CD4-positive, alpha-beta T cell treated with Interleukin-15 for 1 hour (primary cell): ENCODE results near the gene CNTN5.

ENCODE experiments used
- DNase-seq: peaks from one replicate; pipeline ENCODE4 v3.0.0-alpha.2; 2020

Gene CNTN5

DNA sequence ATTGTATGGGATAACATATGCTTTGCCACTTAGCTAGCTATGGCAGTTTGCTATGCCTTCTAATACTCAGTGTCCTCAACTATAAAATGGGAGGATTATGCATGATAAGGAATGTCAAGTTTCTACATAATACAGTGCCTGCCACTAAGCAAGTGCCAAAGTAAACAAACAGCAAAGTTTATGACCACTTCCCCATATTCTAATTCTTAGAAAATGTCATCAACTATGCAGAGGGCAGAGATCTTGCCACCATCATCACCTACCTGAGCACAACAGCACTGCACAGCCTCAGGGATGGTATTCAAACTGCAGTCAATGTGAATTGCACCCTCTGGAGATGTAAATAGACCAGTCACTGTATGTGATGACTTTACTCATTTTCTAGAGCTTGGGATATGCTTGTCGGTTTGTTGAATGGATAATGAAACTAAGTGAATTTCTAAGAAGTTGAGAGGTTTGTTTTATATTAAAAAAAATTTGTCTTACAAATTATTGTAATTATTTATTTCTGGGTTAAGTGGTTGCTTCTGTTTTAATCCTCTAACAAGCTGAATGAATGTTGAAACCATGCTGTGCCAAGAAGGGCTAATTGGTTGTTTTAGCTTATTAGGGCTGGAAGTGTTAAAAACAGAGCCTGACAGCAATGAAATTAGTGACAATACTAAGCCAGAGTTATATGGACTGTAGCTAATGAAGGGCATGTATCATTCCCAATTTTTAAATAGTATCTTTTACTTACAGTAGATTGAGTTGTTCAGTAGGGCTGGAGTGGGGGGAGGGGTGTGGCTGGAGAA, 398.4 kb downstream of the CNTN5 start:
- DNase-seq: no peak

DNA sequence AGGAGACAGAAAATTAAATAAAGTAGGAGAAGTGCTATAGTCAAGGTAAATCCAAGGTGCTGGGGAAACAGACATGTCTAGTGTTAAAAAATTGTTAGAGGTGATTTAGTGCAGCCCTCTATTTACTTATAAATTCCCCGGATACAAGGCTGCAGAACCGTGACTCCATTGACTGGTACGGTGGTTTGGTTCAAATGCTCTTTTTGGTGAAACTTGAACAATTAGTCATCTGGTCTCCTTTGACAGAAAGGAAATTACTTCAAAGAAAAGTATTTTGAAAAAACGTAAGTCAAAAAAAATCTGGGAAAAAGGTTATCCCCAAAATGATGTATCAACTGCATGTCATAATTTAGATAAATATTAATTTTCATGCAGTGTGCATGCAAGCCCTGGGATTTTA, 399.2 kb downstream of the CNTN5 start:
- no peak for DNase-seq

DNA sequence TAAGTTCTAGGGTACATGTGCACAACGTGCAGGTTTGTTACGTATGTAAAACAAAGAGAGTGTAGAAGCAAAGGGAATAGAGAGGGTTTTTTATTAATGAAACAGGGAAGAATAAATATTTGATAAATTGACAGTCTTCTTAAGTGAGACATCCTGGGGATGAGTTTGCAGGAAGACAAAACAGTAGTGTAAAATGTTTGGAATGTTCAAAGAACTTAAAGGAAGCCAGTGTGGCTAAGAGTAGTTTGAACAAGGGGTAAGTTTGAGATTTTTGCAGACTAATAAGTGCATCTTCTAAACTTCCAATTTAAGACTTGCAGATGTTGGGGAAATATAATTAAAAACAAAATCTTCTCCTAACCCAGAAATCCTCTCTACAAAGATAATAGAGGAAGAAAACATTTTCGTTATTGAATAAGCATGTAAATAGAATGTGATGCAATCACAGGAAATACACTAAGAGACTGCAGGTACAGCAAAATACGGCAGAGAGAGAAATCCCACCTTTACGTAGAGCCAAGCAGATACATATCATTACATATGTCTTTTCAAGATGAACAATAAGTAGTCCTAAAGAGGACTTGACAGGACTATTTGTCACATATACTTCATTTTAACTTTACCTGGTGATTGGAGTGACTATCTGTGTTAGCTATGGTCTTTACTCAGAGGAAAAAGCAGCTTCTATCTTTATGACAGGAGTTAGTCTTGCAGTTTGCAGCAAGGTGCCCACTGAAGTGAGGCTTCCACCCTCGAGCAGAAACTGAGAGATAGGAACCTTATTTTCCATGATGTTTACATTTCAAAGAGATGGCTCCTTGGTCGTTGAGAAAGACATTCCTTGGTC, 402.1 kb downstream of the CNTN5 start:
- DNase-seq: no peak

DNA sequence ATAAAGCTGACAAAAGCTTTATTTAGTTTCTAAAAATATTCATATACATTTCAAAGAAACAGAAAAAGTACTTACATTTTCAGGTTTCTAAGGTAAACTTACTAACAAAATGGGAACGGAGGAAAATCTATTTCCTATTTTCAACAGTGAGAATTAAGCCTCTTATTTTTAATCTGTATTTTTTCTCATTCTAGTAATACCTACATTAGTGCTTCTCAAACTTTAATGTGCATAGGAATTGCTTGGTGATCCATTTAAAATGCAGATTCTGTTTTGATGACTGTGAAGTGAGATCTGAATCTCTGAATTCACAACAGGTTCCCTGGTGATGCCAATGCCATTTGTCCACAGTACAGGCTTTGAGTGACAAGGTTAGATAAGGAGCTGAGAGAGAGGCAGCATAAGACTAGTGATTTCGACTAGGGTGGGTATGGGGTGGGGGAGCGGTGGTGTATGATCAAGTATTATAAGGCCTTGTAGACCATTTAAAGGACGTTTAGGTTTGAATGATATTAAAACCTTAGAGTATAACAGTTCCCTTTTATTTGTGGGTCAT, 402.8 kb downstream of the CNTN5 start:
- no peak for DNase-seq

DNA sequence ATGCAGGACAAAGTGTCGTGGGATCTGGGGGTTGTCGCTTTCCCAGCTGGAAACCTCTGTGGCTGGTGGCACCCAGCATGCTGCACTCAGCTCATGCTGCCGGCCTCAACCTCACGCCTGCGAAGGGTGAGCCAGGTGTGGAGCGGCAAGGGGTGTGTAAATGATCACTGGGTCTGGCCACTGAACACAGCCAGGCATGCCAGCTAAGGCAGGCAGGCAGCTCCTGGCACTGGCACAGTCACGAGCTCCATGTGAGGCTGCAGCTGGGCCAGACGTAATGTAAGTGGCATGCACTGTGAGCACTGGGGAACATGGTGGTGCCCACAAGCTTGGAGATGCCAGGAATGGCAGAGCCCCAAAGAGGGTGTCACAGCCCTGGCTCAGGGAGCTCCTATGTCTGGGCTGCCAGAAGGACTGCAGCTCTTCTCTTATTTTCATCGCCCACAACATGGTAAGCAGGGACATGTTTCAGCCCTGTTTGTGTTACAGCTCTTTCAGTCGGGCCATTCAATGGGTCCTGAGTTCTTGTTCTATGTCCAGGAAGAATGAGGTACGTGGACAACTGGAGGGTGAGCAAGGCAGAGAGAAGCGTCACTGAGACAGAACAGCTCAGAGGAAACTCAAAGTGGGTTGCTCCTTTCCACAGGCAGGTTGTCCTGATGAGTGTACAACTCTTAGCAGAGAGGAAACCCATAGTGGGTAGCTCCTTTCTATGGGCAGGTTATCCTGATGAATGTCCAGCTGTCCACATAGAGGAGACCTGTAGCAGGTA, 403.8 kb downstream of the CNTN5 start:
- DNase-seq: no peak

DNA sequence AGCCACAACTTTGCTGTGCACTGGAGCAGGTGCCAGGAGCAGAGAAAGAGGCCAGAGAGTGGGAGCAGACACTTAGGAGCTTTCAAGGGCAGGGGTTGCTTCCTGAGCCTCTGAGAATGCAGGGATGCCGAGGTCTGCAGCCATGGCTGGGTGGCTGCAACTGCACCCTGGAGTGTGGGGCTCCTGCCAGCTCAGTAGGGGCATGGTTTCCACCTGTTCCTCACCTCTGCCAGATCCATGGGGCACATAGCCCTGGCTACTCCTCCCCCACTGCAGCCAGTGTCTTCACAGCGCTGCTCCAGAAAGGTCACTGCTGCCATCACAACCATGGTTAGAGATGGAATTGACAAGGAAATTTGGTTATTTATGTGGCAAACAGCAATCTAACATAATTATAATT, 404.8 kb downstream of the CNTN5 start:
- no peak for DNase-seq

DNA sequence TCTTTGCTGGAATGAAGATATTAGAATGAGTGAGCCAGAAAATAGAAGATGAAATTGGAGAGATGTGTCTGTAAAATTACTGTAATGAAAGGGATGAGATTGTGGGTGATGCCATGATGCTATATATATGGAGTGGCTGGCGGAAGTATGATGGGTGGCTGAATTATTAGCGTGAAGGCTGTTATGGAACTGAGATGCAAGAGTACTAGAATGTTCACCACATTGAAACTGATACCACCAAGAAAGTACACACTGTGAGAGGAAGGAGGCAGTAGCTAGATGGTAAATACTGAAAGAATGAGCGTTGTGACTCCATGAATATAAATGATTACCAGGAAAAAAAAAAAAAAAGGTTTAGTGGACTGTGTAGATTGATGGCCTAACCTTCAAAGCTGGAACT, 411.9 kb downstream of the CNTN5 start:
- DNase-seq: no peak

DNA sequence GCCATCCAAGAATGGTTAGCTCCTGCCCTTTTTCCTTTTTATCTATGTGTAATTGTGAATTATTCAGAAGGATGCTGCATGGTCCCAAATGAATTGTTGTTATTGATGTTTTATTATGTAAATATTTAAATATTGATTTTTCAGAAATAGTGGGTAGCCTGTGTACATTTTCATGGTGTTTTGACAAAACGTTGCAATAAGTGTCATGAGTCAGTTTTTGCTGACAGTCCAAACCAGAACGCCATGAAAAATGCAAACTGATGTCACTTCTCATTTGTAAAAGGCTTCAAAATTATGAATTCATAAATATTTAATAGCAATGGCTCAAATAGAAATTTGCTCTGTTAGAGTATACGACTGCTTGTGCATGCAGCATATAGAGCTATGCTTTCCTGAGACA, 422.5 kb downstream of the CNTN5 start:
- no peak for DNase-seq

DNA sequence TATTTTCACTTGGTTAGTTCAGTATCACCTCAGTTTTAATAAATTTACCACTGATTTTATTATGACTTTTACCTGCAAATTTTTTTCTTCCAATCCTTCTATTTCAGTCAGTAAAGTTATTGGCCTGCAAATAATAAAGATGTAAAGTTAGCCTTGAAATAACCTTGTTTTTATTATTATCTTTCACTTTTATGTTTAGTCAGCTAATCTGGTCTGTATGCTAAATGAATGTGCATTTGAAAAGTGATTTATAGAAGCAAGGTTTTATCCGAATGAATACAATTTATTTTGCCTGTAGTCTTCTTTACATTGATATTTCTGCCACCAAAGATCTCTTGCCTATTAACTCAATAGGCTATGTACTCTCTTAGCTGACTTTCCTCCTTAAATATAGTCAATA, 425.7 kb downstream of the CNTN5 start:
- DNase-seq: no peak

DNA sequence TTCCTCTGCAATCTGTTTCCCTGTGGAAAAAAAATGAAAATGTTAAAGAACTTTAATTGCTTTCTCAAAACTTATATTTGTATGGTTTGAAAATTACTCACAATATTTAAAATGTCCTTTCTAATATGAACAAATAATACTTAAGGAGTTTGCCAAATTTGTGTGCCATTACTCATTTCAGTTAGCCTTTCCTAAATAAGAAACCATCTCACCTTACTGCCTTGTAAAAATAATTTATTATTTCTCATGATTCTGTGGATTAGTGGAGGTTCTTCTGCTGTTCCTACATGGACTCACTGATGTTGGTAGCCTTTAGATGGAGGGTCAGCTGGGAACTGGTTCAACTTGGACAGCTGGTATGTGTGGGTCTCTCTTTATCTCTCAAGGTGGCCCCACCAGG, 428.6 kb downstream of the CNTN5 start:
- DNase-seq: no peak

DNA sequence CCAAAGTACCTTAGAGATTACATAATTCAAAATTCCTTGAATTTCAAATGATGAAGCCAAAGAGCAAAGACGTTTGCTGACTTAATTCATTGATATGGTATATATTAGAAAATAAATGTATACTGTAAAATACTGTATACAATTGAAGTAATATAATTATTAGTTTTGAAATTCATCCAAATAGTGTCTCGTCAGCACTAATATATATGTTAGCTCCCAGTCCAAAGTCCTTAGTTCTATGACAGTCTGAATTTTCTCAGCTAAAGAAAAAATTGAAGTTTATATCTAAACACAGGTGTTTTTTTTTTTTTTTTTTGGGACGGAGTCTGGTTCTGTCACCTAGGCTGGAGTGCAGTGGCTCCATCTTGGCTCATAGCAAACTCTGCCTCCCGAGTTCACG, 431.3 kb downstream of the CNTN5 start:
- no peak for DNase-seq

DNA sequence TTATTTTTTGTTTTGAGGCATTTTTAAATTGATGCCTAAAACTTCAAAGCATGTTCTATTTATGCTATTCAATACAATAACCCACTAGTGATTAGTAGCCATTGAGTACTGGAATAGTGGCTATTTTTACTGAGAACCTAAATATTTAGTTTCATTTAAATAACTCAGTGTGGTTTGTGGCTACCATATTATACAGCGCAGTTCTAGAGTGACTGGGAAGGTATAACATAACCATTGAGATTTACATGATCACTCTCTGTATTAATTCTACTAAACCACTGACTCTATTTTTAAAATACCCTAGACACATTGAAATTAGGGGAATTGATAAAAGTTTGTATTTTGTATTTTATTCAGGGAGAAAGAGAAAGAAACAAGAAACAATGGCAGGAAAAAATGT, 441.2 kb downstream of the CNTN5 start:
- DNase-seq: no peak

DNA sequence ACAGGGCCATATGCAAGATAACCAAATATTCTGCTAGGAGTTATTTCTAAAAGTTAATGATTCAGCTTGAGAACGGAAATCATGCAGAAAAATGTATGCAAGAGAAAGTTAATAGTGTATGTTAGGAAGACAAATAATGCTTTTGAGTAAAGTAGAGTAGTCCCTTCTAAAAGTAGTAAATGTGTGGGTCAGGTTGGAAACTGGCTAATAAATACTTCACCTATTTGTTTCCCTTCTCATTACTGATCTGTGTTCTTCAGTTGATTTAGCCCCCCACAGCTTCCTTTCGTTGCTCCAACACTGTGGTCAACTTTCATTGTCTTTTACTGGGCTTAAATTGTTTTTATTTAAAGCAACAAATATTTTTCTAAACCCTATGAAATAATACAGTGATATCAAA, 444.2 kb downstream of the CNTN5 start:
- no peak for DNase-seq

DNA sequence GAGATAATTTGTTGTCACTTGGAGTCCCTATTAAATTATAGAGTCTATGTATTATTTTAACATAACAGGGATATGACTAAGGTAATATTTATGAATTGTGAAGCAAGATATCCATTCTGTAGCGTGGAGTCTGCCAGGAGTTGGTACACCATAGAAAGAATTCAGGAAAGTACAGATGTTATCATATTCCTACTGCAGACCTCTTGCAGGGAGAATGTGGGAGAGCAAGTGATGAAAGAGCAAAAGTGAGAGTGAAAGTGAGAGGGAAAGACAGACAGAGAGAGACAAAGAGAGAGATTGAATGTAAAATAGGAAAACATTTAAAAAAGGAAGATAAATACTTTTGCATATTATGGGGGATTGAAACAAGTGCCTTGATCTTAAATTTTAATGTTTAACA, 468.8 kb downstream of the CNTN5 start:
- no peak for DNase-seq

DNA sequence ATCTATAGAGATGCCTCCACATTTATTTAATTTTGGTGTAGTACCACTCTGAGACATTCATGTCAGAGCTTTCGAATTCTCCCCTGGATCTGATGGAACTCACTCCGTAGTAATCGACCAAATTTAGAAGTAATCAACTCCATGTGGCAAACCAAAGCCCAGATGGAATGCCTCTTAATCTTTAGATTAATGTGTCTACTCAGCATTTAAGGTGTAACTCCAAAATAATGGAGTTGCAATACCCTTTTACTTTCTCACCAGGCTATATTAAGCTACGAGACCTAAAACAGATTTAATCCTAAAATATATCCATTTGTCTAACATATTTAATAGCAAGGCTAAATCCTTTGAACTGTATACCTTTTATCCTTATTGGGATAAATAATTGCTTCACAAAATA, 473.3 kb downstream of the CNTN5 start:
- DNase-seq: no peak

DNA sequence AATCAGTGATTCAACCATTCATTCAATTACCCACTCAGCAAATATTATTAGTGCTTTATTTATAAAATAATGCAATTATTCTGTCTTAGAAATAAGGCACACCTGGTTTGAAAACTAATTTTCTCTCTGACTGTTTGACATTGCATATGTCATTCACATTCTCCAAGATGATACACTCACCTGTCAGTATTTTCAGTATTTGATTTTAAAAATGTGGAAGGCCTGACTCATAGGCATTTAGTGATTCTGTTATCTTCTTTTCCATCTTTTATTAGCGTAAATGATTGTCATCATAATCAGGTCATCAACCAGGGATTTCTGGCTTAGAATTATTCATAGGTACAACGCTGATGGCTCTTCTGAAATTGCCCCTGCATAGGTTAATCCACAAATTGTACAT, 480.9 kb downstream of the CNTN5 start:
- no peak for DNase-seq

DNA sequence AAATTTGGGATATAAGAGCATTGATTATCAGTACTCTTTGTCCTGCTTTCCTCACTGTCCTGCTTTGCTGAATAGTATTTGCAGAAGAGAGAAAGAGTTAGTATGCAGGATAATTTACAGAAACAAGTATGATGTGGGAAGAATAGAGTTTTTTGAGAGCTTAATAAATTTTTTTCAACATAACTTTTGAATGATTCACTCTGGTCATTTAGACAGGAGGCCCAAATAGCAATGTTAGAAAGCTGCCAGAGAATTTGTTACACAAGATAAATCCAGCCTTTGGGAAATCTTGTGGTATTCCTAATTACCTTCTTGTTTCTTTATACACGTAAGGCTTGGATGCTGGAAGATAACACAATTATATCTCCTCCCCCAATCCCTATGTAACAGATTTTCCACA, 484.6 kb downstream of the CNTN5 start:
- DNase-seq: no peak

DNA sequence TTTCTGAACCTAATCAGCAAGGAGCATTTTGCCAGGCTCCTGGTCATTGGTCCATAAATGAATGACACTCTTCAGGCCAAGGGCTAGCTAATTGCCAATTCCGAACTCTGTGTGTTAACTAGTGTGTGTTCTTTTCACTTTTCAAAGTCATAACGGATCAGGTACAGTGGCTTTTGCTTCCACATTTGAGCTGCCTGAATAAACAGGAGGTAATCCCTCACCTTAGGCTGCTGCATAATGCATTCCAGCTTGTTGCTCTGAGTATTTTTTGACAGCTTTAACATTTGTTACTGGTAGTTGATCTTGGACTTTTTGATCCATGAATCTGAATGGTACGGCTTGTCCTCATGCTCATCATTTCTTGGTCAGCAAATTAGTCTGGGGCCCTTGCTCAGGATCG, 485.1 kb downstream of the CNTN5 start:
- no peak for DNase-seq

DNA sequence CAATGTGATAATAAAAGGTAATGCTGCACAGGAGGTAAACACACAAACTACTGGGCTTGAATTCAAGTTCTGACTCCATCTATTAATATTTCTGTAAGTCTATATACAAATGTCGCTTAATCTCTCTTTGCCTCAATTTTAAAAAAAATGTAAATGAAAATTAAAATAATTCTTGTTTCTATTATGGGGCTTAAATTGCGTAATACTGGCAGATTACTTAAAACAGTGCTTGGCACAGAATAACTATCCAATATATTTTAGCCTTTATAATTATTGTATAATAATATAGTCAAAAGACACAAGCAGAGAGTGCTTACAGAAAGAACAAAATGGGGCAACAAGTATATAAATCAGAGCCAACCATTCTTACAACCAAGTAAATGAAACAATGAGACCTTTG, 489.1 kb downstream of the CNTN5 start:
- DNase-seq: no peak

DNA sequence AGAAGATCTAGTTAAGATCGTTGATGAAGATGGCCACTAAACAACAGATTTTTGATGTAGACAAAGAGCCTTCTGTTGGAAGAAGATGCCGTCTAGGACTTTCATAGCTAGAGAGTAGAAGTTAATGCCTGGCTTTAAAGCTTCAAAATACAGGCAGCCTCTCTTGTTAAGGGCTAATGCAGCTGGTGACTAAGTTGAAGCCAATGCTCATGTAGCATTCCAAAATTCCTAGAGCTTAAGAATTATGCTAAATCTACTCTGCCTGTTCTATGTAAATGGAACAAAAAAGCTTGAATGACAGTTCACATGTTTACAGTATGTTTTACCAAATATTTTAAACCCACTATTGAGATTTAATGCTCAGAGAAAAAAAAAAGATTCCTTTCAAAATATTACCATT, 492.6 kb downstream of the CNTN5 start:
- no peak for DNase-seq

DNA sequence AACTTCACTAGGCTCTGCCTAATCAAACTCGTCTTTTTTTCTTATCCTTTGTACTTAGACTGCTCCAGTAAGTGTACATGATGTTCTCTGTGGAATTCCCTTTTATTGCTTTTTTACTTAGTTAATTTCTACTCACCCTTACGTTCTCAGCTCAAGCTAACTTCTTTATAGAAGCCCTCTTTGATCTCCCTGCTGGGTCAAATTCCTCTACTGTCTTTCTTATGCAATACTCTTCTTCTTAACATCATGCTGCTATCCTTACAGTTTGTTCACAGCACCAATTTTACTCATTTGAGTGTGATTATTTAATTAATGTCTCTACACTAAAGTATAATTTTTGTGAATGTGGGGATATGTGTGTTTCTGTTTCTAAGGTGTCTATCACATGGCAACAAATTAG, 498.3 kb downstream of the CNTN5 start:
- no peak for DNase-seq

DNA sequence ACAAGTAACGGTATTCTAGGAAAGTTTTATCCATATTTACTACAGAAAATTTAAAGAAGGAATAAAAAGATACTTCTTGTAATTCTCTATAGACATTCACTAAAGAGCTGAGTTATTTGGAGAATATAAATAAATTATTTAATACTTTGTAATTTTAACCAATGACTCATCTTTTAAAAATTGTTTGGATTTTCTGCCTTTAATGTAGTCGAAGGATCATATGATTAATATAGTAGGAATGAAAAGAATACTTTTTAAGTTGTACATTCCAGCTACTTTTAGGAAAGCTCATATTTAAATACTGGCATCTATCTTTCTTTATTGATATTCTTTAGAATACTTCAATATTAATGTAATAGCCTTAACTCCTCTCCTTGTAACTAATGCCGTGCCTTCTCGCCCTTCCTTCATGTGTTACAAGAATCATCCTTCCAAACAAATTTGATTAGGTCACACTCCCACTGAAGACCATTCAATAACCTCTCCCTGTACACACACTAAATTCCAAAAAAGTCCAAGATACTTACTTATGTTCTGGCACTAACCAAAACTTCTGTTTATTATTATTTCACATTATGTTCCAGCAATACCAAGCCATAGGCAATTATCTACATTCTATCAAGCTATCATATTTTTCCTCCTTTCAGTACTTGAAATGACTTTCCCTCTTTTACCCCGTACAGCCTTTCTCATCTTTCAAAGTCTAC, 501.9 kb downstream of the CNTN5 start:
- DNase-seq: no peak

DNA sequence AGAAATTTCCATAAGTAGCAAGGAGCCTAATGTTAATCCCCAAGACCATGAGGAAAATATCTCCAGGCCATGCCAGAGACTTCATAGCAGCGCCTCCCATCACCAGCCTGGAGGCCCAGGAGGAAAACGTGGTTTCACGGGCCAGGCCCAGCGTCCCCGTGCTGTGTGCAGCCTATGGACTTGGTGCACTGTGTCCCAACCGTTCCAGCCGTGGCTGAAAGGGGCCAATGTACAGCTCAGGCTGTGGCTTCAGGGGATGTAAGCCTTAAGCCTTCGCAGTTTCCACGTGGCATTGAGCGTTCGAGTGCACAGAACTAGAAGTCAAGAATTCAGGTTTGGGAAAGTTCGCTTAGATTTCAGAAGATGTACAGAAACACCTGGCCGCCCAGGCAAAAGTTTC, 510.7 kb downstream of the CNTN5 start:
- DNase-seq: no peak
